Rectal smooth muscle tissue (tissue), 1 donor: ENCODE measurements around the gene ZIC4.

Experiments
- H3K27ac ChIP-seq: one replicate; pipeline ENCODE4 v1.7.0; 2013; ENCODE audit warnings: low read depth, low read length, inconsistent platforms
- H3K27me3 ChIP-seq: one replicate; pipeline ENCODE4 v1.7.0; 2013; ENCODE audit warnings: low read length; ENCODE audit not compliant: control insufficient read depth, insufficient read depth
- H3K36me3 ChIP-seq: one replicate; pipeline ENCODE4 v1.7.0; 2013; ENCODE audit warnings: low read length; ENCODE audit not compliant: control insufficient read depth, insufficient read depth
- H3K4me1 ChIP-seq: one replicate; pipeline ENCODE4 v1.7.0; 2013; ENCODE audit warnings: low read length; ENCODE audit not compliant: control insufficient read depth, insufficient read depth
- H3K4me3 ChIP-seq: one replicate; pipeline ENCODE4 v1.7.0; 2013; ENCODE audit warnings: low read length
- H3K9ac ChIP-seq: one replicate; pipeline ENCODE4 v1.7.0; 2013; ENCODE audit warnings: low read length

The ZIC4 gene

GRCh38 chr3:147414390-147415138, 8.2 kb upstream of the ZIC4 start:
- Histone ChIP-seq H3K4me3 (no peak overlapping the region), H3K27ac (no peak overlapping the region), H3K27me3 (peaks cover 54% of the 10 kb centered on the region), H3K9ac (no peak overlapping the region), H3K36me3 (no peaks in the 10 kb centered on the region), H3K4me1 (peaks cover 6% of the 10 kb centered on the region)

- Histone ChIP-seq H3K36me3 (no peaks in the 10 kb centered on the region), H3K4me3 (peak overlapping the region; percentile 41), H3K4me1 (peaks cover 2% of the 10 kb centered on the region), H3K27ac (no peak overlapping the region), H3K9ac (no peak overlapping the region), H3K27me3 (peaks cover 55% of the 10 kb centered on the region)
Measured at GRCh38 chr3:147413686-147414389, 7.5 kb upstream of the ZIC4 start.

DNA sequence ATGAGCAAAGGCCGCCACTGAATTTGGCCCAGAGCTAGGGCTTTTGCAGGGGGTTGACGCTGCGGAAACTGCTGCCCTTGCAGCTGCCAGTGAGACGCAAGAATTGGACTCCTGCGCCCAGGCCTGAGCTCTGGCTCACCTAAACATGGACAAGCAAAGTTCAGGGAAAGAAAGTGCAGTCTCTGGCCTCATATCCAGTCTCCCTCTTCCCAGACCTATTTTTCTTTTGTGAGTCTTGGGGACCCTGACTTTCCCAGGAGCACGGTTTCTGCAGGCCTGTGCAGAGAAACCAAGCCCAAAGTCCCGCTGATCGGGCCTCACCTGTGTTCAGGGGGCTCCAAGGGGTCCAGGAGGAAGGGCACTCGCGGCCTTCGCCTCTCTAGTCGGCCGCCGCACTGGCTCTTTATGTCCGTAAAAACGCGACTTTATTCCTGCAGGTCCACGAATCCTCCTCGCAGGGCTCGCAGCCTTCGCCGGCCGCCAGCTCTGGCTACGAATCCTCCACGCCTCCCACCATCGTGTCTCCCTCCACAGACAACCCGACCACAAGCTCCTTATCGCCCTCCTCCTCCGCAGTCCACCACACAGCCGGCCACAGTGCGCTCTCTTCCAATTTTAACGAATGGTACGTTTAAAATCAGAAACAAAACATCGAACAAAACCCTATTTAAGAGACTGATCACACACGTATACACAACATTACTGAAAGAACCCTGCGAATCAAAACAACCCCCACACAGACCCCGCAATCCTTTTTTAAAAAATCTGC, 6.8 kb upstream of the ZIC4 start:
- H3K36me3 ChIP-seq, result no peaks in the 10 kb centered on the region
- H3K9ac ChIP-seq, result no peak overlapping the region
- peak overlapping the region; percentile 41 for H3K4me3 ChIP-seq
- H3K27me3 ChIP-seq, result peaks cover 54% of the 10 kb centered on the region
- H3K27ac ChIP-seq, result no peak overlapping the region
- H3K4me1 ChIP-seq, result peaks cover 2% of the 10 kb centered on the region

DNA sequence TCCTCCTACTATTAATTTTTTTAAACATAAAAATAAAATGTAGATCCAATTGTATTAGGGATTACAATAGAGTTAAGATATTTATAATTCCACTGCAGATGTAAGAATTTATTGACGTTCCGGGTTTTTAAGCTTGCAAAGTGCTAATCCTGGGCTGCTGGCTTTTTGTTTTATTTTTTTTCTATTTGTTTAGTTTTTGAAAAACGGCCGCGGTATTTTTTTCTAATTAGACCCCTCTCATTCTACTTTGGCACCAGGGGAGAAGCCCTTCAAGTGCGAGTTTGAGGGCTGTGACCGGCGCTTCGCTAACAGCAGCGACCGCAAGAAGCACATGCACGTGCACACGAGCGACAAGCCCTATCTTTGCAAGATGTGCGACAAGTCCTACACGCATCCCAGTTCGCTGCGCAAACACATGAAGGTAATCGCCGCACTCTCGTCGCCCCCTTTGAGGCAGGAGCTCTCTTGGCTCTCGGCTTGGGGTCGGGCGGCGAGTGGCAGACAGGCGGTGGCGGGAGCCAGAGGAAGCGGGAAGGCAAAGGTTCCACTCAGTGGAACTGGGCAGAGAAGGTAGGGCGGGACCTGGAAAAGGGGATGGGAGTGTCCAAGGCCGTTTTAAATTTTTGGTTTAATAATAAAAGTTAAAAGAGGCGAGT, 6.0 kb upstream of the ZIC4 start:
- H3K27ac ChIP-seq, result no peak overlapping the region
- H3K36me3 ChIP-seq, result no peaks in the 10 kb centered on the region
- no peak overlapping the region for H3K4me3 ChIP-seq
- peaks cover 2% of the 10 kb centered on the region for H3K4me1 ChIP-seq
- no peak overlapping the region for H3K9ac ChIP-seq
- peaks cover 56% of the 10 kb centered on the region for H3K27me3 ChIP-seq

DNA sequence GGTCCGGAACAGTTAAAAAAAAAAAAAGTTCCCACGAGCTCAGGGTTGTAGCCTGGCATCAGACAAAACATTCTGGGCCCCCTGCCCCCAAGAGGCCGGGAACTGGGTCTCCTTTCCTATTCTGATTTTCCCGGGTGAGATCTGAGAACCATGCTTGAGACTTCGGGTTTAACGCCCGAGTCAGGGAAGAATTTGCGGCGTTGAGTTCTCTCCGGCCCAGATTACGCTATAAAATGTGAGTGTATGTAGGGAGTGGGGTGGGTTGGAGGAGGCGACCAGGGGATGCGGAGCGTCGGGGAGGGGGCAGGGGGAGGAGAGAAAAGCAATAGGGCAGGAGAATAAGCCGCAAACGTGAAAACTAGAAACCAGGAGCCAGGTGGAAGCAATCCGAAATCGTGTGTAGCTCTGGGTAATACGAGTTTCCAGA, 5.5 kb upstream of the ZIC4 start:
- no peak overlapping the region for H3K9ac ChIP-seq
- no peak overlapping the region for H3K27ac ChIP-seq
- H3K27me3 ChIP-seq, result peaks cover 56% of the 10 kb centered on the region
- peaks cover 2% of the 10 kb centered on the region for H3K4me1 ChIP-seq
- no peak overlapping the region for H3K4me3 ChIP-seq
- H3K36me3 ChIP-seq, result no peaks in the 10 kb centered on the region

GRCh38 chr3:147411238-147411814, 5.0 kb upstream of the ZIC4 start:
- no peak overlapping the region for H3K27ac ChIP-seq
- no peaks in the 10 kb centered on the region for H3K36me3 ChIP-seq
- H3K27me3 ChIP-seq, result peaks cover 59% of the 10 kb centered on the region
- no peak overlapping the region for H3K9ac ChIP-seq
- peaks cover 2% of the 10 kb centered on the region for H3K4me1 ChIP-seq
- H3K4me3 ChIP-seq, result no peak overlapping the region

DNA sequence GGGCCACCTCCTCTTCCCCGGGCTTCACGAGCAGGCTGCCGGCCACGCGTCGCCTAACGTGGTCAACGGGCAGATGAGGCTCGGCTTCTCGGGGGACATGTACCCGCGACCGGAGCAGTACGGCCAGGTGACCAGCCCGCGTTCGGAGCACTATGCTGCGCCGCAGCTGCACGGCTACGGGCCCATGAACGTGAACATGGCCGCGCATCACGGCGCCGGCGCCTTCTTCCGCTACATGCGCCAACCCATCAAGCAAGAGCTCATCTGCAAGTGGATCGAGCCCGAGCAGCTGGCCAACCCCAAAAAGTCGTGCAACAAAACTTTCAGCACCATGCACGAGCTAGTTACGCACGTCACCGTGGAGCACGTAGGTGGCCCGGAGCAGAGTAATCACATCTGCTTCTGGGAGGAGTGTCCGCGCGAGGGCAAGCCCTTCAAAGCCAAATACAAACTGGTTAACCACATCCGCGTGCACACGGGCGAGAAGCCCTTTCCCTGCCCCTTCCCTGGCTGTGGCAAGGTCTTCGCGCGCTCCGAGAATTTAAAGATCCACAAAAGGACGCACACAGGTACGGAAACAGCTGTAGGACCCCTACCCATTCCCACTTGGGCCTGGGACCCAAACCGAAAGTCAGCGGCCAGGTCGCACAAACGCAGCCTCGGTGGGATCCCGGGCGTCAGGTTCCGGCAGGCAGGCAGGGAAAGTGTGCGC, 4.3 kb upstream of the ZIC4 start:
- Histone ChIP-seq H3K9ac (no peak overlapping the region), H3K4me3 (peak overlapping the region; percentile 50), H3K4me1 (peaks cover 2% of the 10 kb centered on the region), H3K27me3 (peaks cover 66% of the 10 kb centered on the region), H3K27ac (no peak overlapping the region), H3K36me3 (no peaks in the 10 kb centered on the region)

GRCh38 chr3:147410116-147410525, 3.8 kb upstream of the ZIC4 start:
- Histone ChIP-seq H3K27ac (no peak overlapping the region), H3K4me1 (peaks cover 2% of the 10 kb centered on the region), H3K36me3 (no peaks in the 10 kb centered on the region), H3K27me3 (peaks cover 68% of the 10 kb centered on the region), H3K4me3 (peak overlapping the region; percentile 3), H3K9ac (no peak overlapping the region)

DNA sequence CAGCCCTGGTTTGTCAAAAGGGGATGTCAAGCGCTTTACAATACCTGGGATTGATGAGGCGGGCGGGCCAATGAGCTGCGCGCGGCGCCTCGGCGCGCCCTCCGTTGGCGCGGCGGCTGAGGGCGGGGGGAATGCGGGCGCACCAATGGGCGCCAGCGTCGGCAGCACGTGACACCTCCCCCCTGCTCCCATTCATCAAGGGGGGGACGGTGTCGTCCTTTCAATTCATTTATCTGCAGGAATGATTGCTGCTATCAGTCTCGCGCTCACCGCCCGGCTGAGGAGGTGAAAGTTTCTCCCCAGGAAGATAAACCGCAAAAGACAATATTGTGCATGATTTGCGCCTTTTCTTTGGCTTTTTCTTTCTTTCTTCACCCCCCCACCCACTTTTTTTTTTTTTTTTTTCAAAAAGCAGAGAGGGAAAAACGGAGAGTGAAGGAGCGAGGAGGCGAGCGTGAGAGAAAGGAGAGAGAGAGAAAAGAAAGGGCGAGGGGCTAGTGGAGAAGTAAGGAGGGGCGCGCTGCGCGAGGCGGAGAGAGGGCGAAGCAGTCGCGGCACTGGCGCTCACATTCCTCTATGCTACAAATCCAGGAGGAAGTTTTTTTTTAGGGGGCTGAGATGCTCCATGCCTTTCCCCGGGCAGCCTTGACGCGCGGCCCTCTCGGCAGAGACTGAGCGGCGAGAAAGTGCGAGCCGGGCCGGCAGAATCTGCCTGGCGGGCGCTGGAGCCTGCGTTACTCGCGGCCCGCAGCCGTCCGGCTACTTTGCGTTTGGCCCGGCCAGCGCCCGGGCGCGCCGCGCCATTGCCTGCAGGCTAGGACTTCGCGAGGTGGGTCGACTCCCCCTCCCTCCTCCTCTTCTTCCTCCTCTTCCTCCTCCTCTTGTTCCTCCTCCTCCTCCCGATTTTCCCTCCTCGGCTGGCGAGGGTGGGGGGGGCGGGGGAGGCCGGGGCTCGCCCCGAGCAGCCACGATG, 3.1 kb upstream of the ZIC4 start, which contains the start of gene ZIC1:
Gene ZIC1 (plus strand): TSS at position 223 of the 973 bp plus-strand sequence. CDS start 748 bp downstream, at position 971.
- Histone ChIP-seq H3K27ac (no peak within 1 kb of the TSS), H3K4me3 (peak within 1 kb of the TSS; percentile 3), H3K4me1 (peaks cover 2% of the 10 kb centered on the region), H3K9ac (no peak within 1 kb of the TSS), H3K36me3 (no peaks in the 10 kb centered on the region), H3K27me3 (peaks cover 71% of the 10 kb centered on the region)

DNA sequence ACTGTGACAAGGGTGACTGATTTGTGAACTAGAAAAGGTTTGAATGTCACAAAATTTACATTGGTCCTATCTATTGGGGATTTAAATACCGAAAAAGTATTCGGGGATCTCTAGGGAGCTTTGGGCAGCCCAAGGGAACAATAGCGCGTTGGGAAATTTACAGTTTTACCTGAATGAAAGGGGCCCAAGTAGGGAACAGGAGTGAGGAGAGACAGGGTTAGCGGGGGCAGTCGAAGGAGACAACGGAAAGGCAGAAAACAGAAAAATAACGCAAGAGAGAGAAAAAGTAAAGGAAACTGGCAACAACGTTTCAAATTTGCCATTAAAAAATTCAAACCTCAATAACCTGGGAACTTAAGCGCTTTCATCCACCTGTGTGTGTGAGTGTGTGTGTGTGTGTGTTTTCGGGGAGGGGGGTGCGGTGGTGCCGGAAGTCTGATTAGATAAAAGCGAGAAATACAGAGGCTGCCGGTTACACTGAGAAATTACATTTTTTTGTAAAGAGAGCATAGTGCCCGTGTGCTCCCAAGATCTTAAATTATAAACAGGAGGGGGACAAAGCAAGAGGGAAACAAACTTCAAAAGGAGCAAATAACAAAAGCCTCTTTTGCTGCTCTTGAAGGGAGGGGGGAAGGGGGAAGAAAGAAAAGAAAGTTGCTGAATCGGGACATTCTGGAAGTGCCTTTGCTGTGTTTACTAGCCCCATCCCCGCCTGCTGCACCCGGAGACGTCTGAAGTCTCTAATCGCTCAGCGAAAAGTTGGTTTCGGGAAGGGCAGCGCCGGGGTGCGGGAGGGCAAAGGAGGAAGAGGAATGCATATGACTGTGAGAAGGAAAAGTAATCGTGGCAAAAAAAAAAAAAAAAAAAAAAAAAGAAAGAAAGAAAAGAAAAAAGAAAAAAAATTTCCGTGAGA, 2.1 kb upstream of the ZIC4 start:
- no peak overlapping the region for H3K4me3 ChIP-seq
- peaks cover 66% of the 10 kb centered on the region for H3K27me3 ChIP-seq
- no peaks in the 10 kb centered on the region for H3K36me3 ChIP-seq
- H3K4me1 ChIP-seq, result peaks cover under 1% of the 10 kb centered on the region
- no peak overlapping the region for H3K9ac ChIP-seq
- no peak overlapping the region for H3K27ac ChIP-seq
